CD1c-positive myeloid dendritic cell (primary cell): ENCODE measurements around the gene ASXL3.

ENCODE experiments used
- DNase-seq: peaks from one replicate; pipeline ENCODE4 v3.0.0-alpha.2; 2016; ENCODE audit errors: extremely low spot score

Gene ASXL3

DNA sequence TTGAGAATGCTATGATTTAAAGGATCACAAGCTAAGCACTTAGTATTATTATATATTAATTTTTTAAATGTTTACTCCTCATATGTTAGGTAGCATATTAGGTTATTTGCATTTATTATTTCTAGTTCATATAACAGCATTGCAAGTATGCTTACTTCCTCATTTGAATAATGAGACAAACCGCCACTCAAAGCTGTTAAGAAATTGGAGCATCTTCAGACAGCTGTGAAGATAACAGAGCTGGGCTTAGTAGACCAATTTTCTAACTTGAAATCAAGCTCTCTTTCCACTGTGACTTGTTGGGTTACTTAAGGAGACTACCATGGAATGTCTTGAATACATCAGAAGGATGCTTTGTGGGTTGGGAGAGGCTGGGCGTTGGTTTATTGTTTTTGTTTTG is 139.3 kb downstream of the ASXL3 start:
- DNase-seq = no peak

DNA sequence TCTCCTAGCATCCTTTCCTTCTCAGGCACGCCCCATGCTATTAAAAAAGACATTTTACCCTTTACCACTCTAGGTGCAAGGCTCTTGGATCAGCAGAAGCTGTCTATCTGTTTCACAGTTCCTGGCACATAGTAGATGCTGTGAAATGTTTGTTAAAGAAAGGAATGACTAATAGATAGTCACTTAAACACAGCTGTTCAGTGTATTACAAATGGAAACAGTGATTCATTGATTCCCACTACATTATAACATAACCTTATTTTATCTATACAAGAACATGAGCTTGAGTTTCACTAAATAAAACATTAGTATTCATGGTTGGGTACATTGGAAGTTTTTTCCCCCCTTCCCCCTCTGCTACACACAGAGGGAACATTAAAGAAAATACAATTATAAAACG is 142.1 kb downstream of the ASXL3 start:
- no peak for DNase-seq

DNA sequence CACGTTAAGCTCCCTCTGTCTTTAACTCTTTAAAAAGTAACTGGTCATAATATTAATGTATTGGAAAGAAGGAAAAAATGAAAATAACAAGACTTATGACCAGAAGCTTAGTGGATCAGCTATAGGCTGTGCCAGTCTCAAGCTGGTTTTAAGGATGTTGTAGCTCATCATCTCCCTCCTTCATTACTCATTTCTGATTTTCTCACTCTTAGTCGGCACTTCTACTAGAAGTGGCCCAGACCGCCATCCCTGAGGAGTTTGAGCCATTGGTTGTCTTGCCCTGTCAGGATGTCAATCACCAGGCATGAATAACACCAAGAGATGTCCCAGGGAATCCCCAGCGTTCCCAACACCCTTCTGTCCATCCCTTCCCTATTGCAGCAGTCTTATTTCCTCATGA is 151.5 kb downstream of the ASXL3 start:
- DNase-seq = no peak

DNA sequence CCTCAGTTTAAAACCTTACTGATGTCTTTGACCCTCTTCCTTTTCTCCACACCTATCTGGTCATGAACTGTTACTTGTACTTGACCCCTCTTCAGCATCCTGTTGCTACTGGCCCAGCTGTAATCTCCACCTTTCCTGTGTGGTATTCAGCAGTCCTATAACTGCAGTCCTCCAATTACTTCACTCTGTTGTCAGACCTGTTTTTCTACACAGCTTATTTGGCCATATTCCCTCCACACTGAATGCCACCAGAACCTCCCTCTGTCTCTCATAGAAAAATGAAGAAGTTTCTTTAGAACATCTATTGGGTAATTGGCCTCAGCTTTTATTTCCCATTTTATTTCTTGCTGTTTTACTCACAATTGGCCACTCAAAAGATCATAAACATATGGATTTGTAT is 155.4 kb downstream of the ASXL3 start:
- DNase-seq = no peak

DNA sequence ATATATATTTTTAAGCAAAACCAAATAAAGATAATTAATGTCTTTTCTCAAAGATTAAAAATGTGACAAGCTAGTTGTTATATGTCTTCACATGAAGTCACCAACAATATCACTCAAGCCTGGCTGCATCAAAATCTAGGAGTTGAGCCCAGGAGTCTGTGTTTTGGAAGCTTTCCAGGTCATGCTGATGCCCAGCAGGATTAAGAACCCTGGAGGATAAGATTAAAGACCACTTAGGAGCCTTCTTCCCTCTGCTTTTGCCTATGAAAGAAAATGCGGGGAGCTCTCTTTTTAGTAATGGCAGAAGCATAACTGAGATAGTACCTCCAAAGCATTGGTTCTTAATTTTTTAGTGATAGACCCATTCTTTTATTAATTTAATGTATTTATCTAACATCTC is 157.4 kb downstream of the ASXL3 start:
- no peak for DNase-seq

DNA sequence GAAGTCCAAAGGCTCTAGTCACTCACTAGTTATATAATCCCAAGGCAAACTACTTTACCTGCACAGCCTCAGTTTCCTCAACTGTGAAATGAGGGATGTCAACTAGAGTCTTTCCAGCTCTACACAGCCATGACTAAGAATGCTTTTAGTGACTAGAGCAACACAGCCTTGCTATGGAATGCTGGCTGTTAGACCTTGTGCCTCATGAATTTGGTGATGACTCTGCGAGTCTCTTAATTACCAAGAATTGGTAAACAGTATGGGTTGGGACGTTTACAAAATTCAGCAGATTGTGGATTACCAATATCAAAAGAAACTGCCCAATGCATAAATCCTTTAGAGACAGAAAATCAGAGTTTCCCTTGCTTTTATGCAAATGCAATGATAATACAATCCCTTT is 163.7 kb downstream of the ASXL3 start:
- no peak for DNase-seq

DNA sequence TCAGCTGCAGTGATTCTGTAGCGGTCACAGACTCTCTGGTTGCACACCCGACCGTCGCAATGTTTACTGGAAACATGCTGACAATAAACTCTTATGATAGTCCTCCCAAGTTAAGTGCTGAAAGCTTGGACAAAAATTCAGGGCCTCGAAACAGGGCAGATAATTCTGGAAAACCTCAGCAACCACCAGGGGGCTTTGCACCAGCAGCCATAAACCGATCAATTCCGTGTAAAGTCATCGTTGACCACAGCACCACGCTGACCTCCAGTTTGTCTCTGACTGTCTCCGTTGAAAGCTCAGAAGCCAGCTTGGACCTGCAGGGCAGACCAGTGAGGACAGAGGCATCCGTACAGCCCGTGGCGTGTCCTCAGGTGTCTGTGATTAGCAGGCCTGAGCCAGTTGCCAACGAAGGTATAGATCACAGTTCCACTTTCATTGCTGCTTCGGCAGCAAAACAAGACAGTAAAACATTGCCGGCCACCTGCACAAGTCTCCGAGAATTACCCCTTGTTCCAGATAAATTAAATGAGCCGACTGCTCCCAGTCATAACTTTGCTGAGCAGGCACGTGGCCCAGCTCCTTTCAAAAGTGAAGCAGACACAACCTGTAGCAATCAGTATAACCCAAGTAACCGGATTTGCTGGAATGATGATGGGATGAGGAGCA is 166.1 kb downstream of the ASXL3 start:
- no peak for DNase-seq

DNA sequence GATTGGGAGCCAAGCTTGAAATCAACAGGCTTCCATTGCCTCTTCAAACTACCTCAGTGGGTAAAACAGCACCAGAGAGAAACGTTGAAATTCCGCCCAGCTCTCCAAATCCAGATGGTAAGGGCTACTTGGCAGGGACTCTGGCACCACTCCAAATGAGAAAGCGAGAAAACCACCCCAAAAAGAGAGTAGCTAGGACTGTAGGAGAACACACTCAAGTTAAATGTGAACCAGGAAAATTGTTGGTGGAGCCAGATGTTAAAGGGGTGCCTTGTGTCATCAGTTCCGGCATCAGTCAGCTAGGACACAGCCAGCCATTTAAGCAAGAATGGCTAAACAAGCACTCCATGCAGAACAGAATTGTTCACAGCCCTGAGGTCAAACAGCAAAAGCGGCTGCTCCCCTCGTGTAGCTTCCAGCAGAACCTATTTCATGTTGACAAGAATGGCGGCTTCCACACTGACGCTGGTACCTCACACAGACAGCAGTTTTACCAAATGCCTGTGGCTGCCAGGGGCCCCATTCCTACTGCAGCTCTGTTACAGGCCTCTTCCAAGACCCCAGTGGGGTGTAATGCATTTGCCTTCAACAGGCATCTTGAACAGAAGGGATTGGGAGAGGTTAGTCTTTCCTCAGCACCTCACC is 167.3 kb downstream of the ASXL3 start:
- DNase-seq = no peak

DNA sequence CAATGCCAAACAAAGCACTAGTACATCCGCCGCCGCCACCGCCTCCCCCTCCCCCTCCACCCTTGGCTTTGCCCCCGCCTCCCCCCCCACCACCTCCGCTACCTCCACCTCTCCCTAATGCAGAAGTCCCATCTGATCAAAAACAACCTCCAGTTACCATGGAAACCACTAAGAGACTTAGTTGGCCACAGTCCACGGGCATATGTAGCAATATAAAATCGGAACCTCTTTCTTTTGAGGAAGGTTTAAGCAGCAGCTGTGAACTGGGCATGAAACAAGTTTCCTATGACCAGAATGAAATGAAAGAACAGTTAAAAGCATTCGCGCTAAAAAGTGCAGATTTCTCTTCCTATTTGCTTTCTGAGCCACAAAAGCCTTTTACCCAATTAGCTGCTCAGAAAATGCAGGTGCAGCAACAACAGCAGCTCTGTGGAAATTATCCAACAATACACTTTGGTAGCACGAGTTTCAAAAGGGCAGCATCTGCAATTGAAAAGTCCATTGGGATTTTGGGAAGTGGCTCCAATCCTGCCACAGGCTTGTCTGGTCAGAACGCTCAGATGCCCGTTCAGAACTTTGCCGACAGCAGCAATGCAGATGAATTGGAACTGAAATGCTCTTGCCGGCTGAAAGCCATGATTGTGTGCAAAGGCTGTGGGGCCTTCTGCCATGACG is 168.0 kb downstream of the ASXL3 start:
- DNase-seq = no peak

DNA sequence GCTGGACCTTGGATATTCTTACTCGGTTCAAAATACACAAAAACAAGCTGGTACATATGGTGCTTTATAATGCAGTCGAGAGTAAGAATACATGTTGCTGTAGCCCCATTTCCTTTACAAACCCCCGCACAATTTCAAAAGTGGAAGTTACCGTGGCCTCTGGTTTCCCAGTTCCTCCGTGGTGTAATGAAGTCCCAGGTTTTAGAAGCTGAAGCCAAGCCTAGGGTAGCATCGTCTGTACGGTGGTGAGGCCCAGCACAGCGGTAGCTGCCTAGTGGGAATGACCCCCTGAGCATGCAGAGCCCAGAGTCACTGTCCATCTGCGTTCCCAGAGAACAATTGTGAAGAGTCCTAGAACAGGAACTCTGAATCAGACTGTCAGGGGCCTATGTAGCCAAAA is 171.8 kb downstream of the ASXL3 start:
- peak; percentile 16 for DNase-seq

DNA sequence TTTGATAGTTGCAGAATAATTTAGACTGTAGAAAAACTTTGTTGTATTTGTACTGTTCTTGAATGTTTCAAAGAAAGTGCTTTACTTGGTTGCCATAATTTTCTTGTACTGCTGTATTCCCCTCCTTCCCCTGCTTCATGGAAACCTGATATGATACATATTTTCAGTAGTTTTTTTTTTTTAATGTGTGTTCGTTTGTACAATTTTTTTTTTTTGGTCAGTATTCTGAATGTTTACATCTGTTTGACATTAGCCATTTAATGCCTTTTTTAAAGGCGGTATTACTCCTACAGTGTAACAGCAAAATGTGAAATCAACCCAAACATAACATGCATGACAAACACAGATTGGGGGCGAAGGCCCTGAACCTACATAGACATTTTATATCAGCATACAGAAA is 172.3 kb downstream of the ASXL3 start:
- DNase-seq = no peak

DNA sequence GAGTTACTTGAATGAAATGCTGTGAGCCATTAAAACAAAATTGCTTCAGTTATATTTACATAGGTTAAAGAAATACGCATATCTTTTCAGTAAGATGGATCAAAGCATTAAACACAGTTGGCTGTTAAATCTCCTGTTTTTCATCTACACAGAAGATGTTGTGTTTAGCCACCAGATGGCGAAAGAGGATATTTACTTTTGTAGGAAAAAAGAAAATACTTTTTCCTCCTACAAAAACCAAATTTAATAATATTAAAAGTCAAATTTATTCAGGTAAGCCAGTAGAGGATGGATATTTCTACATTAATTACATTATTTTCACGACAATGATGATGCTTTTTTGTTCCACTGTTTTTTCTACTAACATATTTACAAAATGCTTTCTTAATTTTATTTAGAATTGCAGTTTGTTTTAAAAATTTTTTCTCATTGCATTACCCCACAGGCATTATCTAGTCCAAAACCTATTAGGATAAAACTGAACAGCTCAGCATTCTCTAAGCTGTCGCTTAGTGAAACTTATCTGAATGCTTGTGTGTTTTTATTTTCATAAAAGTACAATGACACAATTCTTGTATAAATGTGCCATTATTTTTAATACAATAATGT is 173.7 kb downstream of the ASXL3 start:
- no peak for DNase-seq

DNA sequence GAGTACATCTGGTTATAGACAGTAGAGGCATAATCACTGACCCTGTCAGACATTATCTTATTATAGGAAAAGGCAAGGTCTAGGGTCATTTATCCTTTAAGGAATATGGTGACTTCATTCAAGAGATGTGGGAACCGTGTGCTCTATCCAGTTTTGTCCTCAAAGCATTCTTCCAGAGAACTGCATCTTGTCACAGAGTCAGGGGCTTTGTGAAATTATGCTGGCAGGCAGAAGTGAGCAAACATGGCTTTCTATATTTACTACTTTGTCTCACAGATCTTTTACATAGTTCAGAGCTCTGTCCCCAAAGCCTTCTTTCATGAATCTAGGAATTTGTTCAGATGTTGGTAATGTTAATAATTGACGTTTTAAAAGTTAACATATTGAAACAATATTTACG is 177.4 kb downstream of the ASXL3 start:
- DNase-seq = no peak

DNA sequence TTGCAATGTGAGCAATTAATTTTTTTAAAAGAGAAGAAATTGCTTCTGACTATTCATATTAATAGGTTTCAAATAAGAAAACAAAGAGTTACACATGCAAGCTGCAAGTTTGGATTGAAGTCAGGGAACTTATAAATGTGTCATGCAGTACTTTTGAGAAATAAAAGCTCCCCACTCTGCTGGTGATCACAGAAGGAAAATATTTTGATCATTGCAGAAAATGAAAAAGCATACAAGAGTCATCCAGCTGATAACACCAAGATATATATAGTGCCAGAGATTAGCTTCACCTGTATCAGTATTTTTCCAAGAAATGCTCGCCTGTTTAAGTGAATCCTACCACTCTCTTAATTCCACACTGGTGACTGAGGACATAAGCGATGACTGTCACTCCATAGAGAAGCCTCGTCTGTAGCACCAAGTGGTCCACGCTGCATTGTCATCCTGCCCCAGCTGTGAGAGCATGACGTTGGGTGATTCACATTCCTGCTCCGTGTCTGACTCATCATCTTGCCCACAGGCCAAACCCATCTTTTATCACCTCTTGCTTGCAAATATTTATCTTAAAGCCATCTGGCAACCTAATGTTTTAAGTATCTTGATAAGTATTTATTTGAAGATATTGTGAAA is 178.0 kb downstream of the ASXL3 start:
- DNase-seq = no peak

DNA sequence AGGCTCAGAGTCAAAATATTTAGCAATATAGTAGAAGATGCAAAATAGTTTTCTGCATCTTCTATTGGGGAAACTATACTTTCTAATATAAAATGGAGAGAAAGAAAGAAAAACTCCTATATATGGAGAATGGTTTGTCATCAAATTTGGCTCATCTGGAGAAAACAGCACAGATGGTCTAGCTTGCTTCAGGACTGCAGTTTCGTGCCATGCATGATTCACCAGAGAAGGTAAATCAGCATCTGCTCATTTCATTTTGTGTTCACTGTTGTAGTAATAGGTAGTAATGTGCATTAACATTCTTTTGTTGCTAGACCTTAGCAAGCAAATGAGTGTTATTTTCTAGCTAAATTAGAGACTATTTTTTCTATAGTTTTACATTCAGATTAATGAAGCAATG is 179.0 kb downstream of the ASXL3 start:
- DNase-seq = no peak

DNA sequence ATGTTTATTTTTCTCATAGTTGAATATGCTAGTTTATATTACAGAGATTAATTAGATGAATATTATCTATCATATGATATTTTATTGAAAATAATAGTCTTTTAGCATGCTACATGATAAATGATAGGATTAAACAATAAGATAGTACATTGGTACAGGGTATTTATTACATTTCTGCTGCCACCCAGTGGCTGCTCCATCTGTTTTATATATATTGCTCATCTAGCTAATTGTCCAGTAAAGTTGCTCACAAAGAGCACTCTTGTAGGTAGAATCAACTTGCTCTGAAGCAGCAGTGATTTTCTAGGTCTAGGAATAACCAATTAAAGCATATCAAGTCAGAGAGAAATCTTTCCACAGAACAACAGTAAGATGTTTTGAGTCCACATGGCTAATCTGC is 183.3 kb downstream of the ASXL3 start:
- no peak for DNase-seq

DNA sequence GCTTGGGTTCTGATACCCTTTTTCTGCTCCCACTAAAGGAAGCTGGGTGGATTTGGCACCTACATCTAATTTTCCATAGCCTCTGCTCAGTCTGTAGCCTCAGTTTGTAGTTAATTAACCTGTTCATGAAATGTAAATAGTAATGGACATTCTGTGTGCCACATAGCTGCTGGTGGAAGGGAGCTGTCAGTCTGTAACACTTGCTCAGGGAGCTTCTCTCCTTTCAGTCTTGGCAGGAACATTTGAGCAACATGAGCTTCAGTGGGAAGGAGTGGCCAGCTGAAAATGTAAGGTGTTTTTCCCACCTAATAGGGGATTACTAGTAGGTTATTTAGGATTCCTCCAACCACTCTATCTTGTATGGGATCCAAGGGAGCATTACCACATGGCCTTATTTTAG is 203.4 kb downstream of the ASXL3 start:
- DNase-seq = no peak
